DMS53 treated with DMSO at 0.1 percent for 48 hours (cell line): ENCODE results near the gene CUEDC1.
A peak's percentile ranks its signal among the peaks of the same experiment; 100 is the strongest.

Experiments
- DNase-seq: peaks from one replicate; lab custom pipeline; 2025; ENCODE audit not compliant: unreplicated experiment; lab: John Stamatoyannopoulos, UW

Gene CUEDC1

GRCh38 chr17:57955183-57955931 lies at the start of gene CUEDC1:
Gene CUEDC1, minus strand, starts transcription at chr17:57955412. Its CDS starts 69,848 bp downstream, at chr17:57885564.
- no peak for DNase-seq

DNA sequence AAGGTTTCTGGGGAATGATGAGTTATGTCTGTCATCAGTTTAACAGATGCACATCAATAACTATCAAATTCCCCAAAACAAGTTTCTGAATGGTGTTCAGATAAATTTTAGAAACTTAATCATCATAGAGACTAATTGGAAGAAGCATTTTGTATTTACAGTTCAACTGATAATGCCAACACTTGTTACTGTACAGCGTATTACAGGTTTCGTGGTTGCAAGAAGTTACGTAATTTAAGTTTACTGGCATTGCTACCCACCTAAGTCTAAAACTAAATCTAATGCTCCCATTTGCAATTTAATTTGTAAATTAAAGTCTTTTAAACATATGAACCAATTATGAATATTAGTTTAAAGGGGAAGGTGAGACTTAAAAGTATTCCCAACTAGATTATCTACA lies 48.8 kb upstream of the CUEDC1 start:
- no peak for DNase-seq

GRCh38 chr17:58002973-58003372 lies 47.8 kb upstream of the CUEDC1 start:
- no peak for DNase-seq

GRCh38 chr17:58002154-58002948 lies 47.1 kb upstream of the CUEDC1 start:
- DNase-seq: no peak

- no peak for DNase-seq
Measured at GRCh38 chr17:58001461-58002124, 46.4 kb upstream of the CUEDC1 start.

- peak; percentile 64 for DNase-seq
Measured at GRCh38 chr17:57999496-58000017, 44.3 kb upstream of the CUEDC1 start.

DNA sequence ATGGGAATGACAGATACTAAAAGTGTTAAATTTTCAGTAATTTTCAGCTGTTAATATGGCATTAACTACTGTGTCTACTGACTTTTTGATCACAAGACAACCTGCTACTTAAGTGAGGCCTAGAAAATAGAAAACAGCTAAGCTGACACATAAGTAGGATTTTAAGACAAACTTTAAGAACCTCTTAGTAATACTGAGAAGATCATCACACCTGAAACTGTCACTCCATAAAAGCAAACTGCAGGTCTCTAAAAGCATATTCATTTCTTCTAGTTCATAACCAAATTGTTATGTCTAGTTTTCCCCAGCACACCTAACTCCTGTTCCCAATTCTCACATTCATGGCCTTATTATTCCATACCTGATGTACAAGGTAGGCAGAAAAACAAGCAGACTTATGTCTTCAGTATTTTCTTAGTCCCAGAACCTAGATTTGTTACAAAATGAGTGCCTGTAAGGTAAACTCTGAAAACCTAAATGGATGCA lies 43.8 kb upstream of the CUEDC1 start:
- no peak for DNase-seq

GRCh38 chr17:57997085-57997809 lies 42.0 kb upstream of the CUEDC1 start:
- DNase-seq: no peak

GRCh38 chr17:57995076-57995956 lies 40.1 kb upstream of the CUEDC1 start:
- peak; percentile 66 for DNase-seq

DNA sequence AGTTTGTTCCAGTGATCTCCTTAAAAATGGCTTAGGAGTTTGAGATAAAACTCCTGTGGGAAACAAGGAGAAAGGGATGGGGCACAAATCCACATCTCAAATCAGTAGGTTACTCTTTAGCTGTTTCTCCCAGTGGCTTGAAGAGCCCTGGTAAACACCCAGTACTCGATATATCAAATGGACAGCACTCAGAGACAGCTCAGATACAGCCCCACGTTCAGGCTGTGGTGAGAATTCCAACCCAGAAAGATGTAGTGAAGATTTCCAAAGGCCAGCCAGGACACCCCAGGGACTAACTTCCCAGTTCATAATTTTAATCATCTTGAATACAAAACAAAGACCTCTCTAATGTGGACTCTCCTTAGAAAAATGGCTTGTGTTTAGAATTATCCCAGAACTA lies 39.2 kb upstream of the CUEDC1 start:
- no peak for DNase-seq

DNA sequence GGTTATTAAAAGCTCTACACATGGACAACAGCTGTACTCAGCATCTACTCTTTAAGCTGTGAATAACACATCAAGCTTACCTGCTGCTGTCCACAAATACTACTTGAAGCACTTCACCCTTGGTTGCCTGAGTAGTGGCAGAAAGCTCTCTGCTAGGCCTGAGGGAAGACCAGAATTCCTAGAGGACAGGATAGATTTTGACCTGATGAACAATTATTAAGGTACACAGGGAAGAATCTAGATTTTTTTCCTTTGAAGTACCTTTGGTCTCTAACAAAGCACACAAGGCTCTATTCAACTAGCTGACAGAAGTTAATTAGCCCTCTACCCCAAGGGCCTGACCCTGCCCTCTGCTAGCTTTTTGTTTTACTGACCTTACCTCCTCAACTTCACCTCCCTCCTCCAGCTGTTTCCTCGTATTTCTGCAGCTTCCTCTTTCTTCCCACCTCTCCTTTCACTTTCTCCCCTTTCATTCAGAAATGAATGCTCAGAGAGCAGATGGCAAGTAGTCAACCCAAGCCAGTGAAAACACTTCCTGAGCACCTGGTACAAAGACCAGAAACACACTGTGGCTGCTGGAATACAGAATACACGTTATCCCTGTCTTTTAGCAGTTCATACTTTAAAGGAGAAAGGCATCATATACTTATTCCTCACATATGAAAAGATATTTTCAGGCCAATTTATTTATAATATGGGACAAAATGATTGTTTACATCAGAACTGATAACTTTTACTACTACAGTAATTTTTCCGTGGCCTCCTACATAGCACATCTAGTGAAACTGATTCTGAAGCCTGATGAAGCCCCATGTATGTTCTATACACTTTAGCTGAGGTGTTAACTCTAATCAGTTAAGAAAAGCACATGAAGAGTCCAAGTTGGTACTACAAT lies 38.5 kb upstream of the CUEDC1 start:
- peak; percentile 29 for DNase-seq

DNA sequence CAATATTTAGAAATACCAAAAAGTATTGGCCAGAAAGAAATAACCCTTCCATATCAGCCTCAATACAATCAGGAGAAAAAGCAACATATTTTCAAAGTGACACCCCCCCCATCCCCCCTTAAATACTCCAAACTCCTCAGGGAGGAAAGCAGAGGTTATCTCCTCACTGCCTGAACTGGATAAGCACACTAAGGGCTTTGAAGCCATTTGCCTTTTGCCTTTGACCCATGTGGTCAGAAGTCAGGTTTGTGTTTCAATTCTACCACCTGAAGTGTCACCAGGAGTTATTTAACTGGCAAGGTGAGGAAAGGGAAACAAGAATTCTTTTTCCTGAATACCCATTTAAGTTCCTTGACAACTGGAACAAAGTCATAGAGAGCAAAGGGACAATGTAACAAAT lies 36.3 kb upstream of the CUEDC1 start:
- DNase-seq: no peak

DNA sequence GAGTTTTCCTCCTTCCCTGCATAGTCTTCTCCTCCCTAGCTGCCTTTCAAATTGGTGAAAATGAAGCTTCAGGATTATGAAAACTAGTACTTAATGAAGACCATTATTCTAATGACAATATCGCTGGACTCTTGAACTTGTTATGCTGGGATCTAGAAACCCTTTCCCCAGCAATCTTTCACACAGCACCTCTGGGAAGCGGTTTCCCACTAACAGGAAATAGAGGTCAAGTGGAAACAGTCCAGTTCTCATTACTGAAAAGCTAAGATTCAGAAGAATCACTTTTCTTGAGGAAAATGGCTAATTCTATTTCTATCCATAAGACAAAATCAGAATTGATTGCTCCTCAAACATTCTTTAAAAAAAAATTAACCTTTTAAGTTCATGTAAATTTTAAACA lies 34.8 kb upstream of the CUEDC1 start:
- no peak for DNase-seq

DNA sequence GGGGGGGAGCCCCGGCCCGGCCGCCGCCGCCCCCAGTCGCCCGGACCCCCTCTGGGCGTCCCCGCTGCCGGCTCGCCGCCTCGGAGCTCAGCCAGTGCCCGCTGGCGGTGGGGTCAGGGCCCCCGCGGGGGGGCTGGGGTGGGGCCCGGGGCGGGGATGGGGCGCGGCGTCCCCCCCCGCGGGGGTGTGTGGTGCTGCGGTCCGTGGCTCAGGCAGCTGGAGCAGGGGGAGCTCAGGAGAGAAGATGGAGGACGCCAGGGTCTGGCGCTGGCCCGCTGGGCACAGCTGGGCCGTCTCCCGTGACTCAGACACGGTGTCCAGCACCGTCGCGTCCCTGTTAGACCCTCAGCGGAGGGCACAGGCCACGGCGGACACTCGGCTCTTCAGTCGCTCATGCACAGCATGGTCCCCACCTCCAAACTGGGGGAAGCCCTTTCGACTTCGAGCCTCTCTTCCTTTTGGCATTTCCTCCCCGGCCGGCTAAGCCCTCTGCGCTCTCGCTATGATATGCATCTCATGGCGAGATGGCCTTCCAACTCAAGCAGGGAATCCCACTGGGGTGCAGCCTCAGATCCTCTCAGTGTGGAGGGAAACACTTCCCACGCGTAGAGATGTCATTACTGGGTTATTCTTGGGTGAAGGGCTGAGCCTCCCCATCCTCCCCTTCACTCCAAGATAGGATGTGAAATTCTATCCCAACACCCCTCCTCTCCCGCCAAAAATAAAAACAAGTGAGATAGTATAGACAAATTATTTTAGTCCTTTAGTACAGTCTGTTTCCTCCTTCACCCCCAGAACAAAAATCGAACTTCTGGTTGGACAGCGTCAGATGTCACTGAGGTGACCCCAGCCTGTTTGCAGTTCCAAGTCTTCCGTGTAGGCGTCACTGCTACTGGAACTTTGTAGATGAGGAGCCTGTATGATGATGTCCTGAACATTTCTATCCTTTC lies 33.4 kb upstream of the CUEDC1 start:
- DNase-seq: peak; percentile 36

- DNase-seq: peak; percentile 34
Measured at GRCh38 chr17:57987581-57988300, 32.5 kb upstream of the CUEDC1 start, which contains the start of gene VEZF1. Gene VEZF1, minus strand, starts transcription at chr17:57988254. Its CDS starts 143 bp downstream, at chr17:57988111.

DNA sequence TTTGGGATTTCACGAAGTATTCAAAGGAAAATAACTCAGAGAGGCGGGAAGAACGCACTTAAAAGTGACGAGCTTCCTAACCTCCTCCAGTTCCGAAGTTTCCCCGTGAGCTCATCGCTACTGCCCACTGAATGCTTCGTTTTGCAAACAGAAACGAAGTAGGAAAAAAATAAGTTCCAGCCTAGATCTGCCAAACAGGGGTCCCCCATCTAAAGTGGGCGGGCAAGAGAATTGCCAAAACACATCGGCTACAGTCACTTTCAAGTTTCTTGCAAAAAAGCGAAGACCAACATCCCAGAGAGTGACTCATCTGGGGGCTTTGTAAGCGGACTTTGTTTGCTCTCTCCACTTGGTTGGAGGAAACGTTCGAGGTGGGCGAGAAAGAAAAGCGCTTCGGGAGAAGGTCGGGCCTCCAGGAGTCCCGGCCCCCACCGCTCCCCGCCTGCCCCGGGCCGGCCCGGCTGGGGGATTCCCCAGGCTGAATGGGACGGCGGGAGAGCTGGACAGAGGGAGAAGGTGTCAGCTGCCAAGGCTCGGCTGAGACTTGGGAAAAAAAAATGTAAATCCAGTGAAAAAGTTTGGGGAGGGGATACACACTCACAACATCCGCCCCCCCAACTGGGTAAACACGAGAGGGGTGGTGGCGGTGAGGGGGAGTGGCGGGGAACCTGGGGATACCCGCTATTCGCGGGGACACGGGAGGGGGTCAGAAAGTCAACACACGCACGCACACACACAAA lies 31.8 kb upstream of the CUEDC1 start:
- no peak for DNase-seq
